HG02885 (cell line): ENCODE data around the gene RXRA.

Experiments used
- ATAC-seq: cut with Tn5 transposase; IDR thresholded peaks from one replicate; pipeline ENCODE4 v1.9.1; 2021; ENCODE audit warnings: mild to moderate bottlenecking; ENCODE audit not compliant: unreplicated experiment, poor library complexity

Gene RXRA

GRCh38 chr9:134476272-134476941 is 150.2 kb downstream of the RXRA start:
- ATAC-seq, result no peak

GRCh38 chr9:134476942-134477335 is 150.7 kb downstream of the RXRA start:
- ATAC-seq, result no peak

- ATAC-seq, result no peak
Measured at GRCh38 chr9:134477342-134477925, 151.2 kb downstream of the RXRA start.

GRCh38 chr9:134477927-134478326 is 151.7 kb downstream of the RXRA start:
- ATAC-seq, result no peak

- ATAC-seq, result no peak
Measured at GRCh38 chr9:134481762-134482161, 155.5 kb downstream of the RXRA start.

- no peak for ATAC-seq
Measured at GRCh38 chr9:134482226-134482625, 156.0 kb downstream of the RXRA start.

- ATAC-seq, result no peak
Measured at GRCh38 chr9:134483361-134484184, 157.3 kb downstream of the RXRA start.

- no peak for ATAC-seq
Measured at GRCh38 chr9:134484479-134484878, 158.2 kb downstream of the RXRA start.

GRCh38 chr9:134485653-134486052 is 159.4 kb downstream of the RXRA start:
- ATAC-seq, result no peak

- ATAC-seq, result no peak
Measured at GRCh38 chr9:134486143-134486591, 159.9 kb downstream of the RXRA start.

GRCh38 chr9:134486596-134486995 is 160.3 kb downstream of the RXRA start:
- no peak for ATAC-seq
